ENCODE data around the gene TLNRD1. TPM values are rescaled to one million over a fixed set of nuclear protein-coding genes. Genes with fewer than 3 reads are reported as not detected.
A peak's percentile ranks its signal among the peaks of the same experiment; 100 is the strongest.

The TLNRD1 gene
- total RNA-seq, 1 experiment from 2014 or later, result 40.3 TPM

DNA sequence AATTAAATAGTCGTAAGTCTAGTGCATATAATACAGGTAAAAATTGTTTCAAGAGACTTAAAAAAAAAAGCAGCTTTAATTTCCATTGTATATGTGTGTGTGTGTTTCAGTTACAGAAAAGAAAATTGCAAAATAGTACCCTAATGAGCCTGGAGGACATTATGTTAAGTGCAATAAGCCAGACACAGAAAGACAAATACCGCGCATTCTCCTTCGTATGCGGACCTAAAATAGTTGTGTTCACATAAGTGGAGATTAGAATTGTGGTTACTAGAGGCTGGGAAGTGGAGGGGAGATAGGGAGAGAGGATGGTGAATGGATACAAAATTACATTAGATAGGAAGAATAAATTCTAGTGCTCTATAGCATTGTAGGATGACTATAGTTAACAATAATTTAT is 14.7 kb upstream of the TLNRD1 start:
- H3K4me1 ChIP-seq (replicated peaks), result peaks cover 17% of the 10 kb centered on the region
- H3K27ac ChIP-seq, result no peak overlapping the region
- H3K4me3 ChIP-seq, result no peak overlapping the region
- H3K36me3 ChIP-seq, result peaks cover 35% of the 10 kb centered on the region
- DNase-seq (ENCODE audit: low read depth in 1 of 2, low spot score in 2 of 2), result no peak
- H3K27me3 ChIP-seq (replicated peaks), result no peaks in the 10 kb centered on the region
- H3K9me3 ChIP-seq (replicated peaks), result no peaks in the 10 kb centered on the region; the same call in 1 of the 2 replicates

DNA sequence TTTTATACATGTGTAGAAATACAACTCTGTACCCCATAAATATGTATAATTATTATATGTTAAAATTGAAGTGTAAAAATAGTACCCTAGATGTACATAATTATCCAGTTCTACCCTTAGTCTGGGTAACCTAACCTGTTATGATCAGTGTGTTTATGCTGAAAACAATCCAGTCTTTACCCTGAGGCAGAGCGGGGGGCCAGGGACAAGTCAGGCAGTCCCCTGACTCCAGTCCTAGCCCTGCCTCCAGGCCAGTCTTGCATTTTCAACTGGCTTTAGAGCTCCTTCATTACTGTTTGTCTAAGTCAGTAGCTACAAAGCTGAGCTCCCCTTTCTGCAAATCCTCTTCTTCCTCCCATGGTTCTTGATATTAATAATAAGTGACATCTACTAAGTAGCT is 14.2 kb upstream of the TLNRD1 start:
- peaks cover 33% of the 10 kb centered on the region for H3K36me3 ChIP-seq
- no peaks in the 10 kb centered on the region; the same call in 1 of the 2 replicates for H3K9me3 ChIP-seq (replicated peaks)
- H3K4me1 ChIP-seq (replicated peaks), result peaks cover 17% of the 10 kb centered on the region
- no peak overlapping the region for H3K4me3 ChIP-seq
- H3K27me3 ChIP-seq (replicated peaks), result no peaks in the 10 kb centered on the region
- no peak for DNase-seq (ENCODE audit: low read depth in 1 of 2, low spot score in 2 of 2)
- no peak overlapping the region for H3K27ac ChIP-seq

DNA sequence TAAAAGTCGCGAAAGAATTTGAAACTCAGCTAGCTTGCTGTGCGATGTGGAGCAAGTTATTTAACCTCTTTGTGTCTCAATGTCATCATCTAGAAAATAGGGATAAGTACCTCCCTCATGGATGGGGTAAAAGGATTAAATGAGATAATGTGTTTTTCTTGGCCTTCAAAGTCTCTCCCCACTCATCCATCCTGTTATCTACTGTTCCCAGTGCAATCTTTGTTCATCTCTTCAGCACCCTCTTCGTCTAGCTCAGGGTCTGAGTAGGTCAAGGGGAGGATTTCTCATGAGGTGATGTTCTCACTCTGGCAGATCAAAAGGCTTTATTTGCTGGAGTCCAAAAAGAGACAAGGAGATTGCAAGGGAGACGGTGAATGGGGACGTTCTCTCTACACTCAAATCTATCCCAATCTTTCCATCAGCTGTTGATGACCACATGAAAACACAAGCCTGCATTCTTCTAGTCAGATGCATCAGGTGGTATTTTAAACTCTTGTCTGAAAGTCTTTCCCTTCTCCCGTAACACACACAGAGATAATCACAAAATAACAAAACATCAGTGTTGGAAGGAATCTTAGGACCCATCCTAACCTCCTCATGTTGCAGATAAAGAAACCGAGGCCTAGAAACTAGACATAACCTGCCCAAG is 12.5 kb upstream of the TLNRD1 start:
- Histone ChIP-seq H3K36me3 (peaks cover 20% of the 10 kb centered on the region), H3K27me3 (replicated peaks) (no peaks in the 10 kb centered on the region), H3K4me1 (replicated peaks) (peaks cover 17% of the 10 kb centered on the region), H3K4me3 (peak overlapping the region; percentile 95), H3K9me3 (replicated peaks) (no peaks in the 10 kb centered on the region; the same call in 1 of the 2 replicates), H3K27ac (no peak overlapping the region)
- no peak for DNase-seq (ENCODE audit: low read depth in 1 of 2, low spot score in 2 of 2)

DNA sequence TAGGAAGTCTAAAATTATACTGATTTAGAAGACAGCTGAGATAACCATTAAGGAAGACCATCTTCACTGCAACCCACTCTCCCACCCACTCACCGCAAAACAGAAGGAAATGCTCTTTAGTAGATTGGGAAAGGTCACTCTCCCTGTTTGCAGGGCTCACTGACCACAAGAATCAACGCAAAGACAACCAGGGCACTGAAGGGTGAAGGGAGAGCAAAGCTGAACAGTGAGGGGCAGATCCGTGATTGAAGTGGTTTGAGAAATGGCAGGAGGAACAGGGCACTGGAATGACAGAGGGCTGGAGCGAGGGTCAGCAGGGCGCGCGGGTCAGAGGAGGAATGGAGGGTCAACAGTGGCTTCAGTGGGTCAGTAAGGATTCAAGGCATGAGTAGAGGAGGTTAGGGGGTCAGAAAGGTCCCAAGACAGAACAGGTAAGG is 11.6 kb upstream of the TLNRD1 start:
- no peak for DNase-seq (ENCODE audit: low read depth in 1 of 2, low spot score in 2 of 2)
- peaks cover 17% of the 10 kb centered on the region for H3K4me1 ChIP-seq (replicated peaks)
- no peaks in the 10 kb centered on the region; the same call in 1 of the 2 replicates for H3K9me3 ChIP-seq (replicated peaks)
- H3K27me3 ChIP-seq (replicated peaks), result no peaks in the 10 kb centered on the region
- peaks cover 20% of the 10 kb centered on the region for H3K36me3 ChIP-seq
- peak overlapping the region; percentile 72 for H3K27ac ChIP-seq
- H3K4me3 ChIP-seq, result peak overlapping the region; percentile 95

DNA sequence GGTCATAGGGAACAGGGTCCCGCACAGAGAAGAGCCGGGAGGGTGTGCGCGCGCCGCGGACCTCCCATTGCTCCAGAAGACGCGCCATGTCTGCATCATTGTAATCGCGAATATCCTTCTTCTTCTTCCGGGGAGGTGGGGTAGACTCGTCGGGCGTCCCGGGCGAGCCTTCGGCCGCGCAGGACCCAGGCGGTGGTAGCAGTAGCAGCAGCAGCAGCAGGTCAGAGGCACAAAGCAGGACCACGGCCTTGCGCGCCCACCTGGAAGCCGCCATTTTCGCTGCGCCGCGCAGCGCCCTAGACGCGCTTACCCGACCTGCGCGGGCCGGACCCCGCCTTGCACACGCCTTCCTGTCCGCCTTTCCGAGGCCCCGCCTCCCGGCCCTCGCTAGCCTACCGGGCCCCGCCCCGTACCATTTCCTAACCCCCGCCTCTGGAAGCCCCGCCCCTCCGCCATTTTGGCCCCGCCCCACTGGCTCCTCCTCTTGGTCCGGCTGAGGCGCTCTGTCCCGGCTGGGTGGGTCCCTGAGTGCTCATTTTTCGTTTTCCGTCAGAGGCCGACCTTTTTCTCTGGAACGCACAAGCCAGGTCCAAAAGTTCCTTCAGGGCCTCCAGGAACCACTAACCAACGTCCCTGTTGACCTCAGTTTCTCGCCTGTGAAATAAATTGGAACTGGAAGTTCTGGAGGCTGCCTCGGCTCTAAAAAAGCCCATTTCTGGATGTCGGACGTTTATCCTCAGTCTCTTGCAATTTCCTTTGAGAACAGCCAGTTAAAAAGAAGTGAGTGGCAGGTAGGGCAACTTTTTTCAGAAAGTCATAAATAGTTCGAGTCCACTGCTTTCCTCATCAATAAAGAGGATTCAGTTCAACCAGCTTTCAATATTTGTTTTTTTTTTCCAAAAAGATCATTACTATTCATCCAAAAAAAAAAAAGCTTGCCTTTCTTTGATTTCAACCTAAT is 10.9 kb upstream of the TLNRD1 start, which contains the start of gene MESD:
Gene MESD, minus strand, starts transcription at position 302 of the 961 bp plus-strand sequence. Its CDS starts 28 bp downstream, at position 274.
- Histone ChIP-seq H3K36me3 (peaks cover 20% of the 10 kb centered on the region), H3K4me1 (replicated peaks) (peaks cover 17% of the 10 kb centered on the region), H3K4me3 (peak within 1 kb of the TSS; percentile 95), H3K27ac (peak within 1 kb of the TSS; percentile 72), H3K9me3 (replicated peaks) (no peaks in the 10 kb centered on the region; the same call in 1 of the 2 replicates), H3K27me3 (replicated peaks) (no peaks in the 10 kb centered on the region)
- DNase-seq (ENCODE audit: low read depth in 1 of 2, low spot score in 2 of 2), result peak; percentile 85 to 98

DNA sequence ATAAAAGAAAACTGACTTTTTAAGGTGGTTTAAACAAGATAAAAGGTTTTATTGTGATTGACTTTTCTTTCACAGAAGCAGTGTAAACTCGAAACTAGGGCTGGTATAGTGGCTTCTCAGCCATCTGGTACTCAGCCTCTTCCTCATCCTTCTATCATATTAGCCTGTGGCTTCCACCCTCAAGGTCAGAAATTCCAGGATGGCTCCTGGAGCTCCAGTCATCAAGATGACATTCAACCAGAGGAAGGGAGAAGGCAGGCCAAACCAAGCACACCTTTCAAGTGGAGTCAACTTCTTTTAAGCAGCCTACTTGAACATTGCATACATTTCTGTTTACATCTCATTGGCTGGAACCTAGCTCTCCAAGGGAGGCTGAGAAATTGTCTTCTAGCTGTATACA is 9.8 kb upstream of the TLNRD1 start:
- no peak for DNase-seq (ENCODE audit: low read depth in 1 of 2, low spot score in 2 of 2)
- H3K4me1 ChIP-seq (replicated peaks), result peaks cover 17% of the 10 kb centered on the region
- H3K4me3 ChIP-seq, result no peak overlapping the region
- no peak overlapping the region for H3K27ac ChIP-seq
- H3K9me3 ChIP-seq (replicated peaks), result no peaks in the 10 kb centered on the region; the same call in 1 of the 2 replicates
- no peaks in the 10 kb centered on the region for H3K27me3 ChIP-seq (replicated peaks)
- H3K36me3 ChIP-seq, result peaks cover 16% of the 10 kb centered on the region

DNA sequence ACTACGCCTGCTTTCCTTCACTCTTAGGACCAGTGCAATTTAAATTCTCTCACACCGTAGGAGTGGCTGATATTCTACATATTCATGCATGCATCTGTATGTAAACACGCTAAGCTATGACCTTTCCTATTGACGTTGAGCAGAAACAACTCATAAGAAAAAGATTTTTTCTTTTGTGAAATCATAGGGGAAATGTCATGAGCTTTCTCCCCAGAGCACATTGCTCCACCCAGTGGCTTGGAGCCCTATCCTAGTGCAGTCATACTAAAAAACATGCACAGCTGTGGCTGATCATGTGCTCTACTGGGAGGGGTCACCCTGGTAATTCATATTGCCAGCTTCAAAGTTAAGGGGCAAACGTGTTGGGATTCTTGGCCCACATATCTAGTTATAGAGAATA is 9.3 kb upstream of the TLNRD1 start:
- Histone ChIP-seq H3K9me3 (replicated peaks) (peaks cover 3% of the 10 kb centered on the region; the same call in 1 of the 2 replicates), H3K4me3 (no peak overlapping the region), H3K36me3 (peaks cover 12% of the 10 kb centered on the region), H3K4me1 (replicated peaks) (peaks cover 17% of the 10 kb centered on the region), H3K27ac (no peak overlapping the region), H3K27me3 (replicated peaks) (no peaks in the 10 kb centered on the region)
- DNase-seq (ENCODE audit: low read depth in 1 of 2, low spot score in 2 of 2), result no peak

DNA sequence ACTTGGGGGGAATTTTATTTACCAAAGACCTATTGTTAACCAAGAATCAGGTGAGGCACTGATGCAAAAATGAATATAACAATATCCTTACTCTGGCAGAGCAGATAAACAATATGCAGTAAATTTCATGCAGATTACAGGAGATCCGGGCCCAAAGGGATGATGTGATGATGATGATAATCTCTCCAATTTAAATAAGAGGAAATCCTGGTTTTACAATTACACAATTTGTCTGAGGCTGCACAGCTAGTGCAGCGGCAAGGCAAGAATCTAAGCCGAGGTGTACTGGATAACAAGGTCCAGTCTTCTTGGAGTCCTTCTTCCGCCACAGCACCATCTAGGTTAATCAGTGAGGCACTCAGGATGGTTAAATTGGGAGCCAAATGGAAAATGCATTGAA is 8.7 kb upstream of the TLNRD1 start:
- peaks cover 3% of the 10 kb centered on the region; the same call in 1 of the 2 replicates for H3K9me3 ChIP-seq (replicated peaks)
- H3K27ac ChIP-seq, result no peak overlapping the region
- peaks cover 8% of the 10 kb centered on the region; the same call in 1 of the 2 replicates for H3K36me3 ChIP-seq
- peaks cover 17% of the 10 kb centered on the region for H3K4me1 ChIP-seq (replicated peaks)
- H3K4me3 ChIP-seq, result no peak overlapping the region
- DNase-seq (ENCODE audit: low read depth in 1 of 2, low spot score in 2 of 2), result no peak
- no peaks in the 10 kb centered on the region for H3K27me3 ChIP-seq (replicated peaks)

DNA sequence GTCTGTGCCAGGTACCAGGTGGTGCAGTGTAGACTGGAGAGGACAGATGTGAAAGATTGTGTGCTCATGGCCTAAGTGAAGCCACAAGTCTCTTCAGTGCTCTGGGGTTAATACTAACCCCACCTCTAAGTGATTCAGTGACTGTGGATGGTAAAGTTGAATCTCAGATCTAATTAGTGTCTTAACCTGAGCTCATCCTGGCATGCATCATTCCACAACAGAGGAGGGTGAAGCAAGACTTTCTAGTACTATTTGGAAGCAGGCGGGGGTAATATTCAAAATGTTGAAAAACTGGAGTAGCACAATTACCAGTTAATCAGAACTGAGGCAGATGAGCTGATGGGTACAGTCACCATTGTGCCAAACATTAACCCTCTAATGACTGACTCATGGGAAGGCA is 8.3 kb upstream of the TLNRD1 start:
- H3K27ac ChIP-seq, result no peak overlapping the region

DNA sequence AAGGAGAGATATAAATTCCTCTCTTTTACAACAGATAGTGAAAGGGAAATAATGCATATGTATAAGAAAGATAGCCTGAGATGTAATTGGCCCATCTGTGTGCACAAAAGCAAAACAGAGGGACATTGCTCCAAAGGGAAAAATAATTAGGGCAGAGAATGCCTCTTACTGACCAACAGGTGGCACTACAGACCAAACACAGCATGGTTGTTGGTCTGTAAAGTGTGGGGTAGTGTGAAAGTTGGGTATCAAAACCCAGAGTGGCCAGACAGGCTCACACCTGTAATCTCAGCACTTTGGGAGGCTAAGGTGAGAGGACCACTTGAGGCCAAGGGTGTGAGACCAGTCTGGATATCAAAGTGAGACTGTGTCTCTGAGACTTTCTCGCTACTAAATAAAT is 4.5 kb upstream of the TLNRD1 start:
- H3K4me3 ChIP-seq, result no peak overlapping the region
- H3K27me3 ChIP-seq (replicated peaks), result no peaks in the 10 kb centered on the region
- no peak for DNase-seq (ENCODE audit: low read depth in 1 of 2, low spot score in 2 of 2)
- peaks cover 3% of the 10 kb centered on the region for H3K9me3 ChIP-seq (replicated peaks)
- no peak overlapping the region for H3K27ac ChIP-seq
- H3K36me3 ChIP-seq, result peaks cover 12% of the 10 kb centered on the region
- H3K4me1 ChIP-seq (replicated peaks), result peaks cover 5% of the 10 kb centered on the region

More for the DNA sequence above, 8.3 kb upstream of the TLNRD1 start:
- H3K27me3 ChIP-seq (replicated peaks), result no peaks in the 10 kb centered on the region
- H3K4me1 ChIP-seq (replicated peaks), result peaks cover 17% of the 10 kb centered on the region
- H3K36me3 ChIP-seq, result peaks cover 8% of the 10 kb centered on the region; the same call in 1 of the 2 replicates
- no peak for DNase-seq (ENCODE audit: low read depth in 1 of 2, low spot score in 2 of 2)
- peaks cover 3% of the 10 kb centered on the region; the same call in 1 of the 2 replicates for H3K9me3 ChIP-seq (replicated peaks)
- no peak overlapping the region for H3K4me3 ChIP-seq

DNA sequence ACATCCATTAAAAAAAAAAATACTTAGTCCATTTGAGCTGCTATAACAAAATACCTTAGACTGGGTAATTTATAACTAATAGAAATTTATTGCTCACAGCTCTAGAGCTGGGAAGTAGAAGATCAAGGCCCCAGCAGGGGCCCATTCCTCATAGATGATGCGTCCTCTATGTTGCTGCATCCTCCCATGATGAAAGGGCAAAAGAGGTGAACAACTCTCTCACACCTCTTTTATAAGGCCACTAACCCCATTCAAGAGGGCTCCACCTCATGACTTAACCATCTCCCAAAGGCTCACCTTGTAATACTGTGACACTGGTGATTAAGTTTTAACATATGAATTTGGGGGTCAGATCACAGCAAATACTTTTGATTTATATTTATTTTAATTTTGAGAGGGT is 3.0 kb upstream of the TLNRD1 start:
- no peak for DNase-seq (ENCODE audit: low read depth in 1 of 2, low spot score in 2 of 2)
- Histone ChIP-seq H3K27ac (no peak overlapping the region), H3K4me3 (no peak overlapping the region), H3K27me3 (replicated peaks) (no peaks in the 10 kb centered on the region), H3K4me1 (replicated peaks) (peaks cover 12% of the 10 kb centered on the region), H3K36me3 (peaks cover 25% of the 10 kb centered on the region), H3K9me3 (replicated peaks) (peaks cover 3% of the 10 kb centered on the region; the same call in 1 of the 2 replicates)

DNA sequence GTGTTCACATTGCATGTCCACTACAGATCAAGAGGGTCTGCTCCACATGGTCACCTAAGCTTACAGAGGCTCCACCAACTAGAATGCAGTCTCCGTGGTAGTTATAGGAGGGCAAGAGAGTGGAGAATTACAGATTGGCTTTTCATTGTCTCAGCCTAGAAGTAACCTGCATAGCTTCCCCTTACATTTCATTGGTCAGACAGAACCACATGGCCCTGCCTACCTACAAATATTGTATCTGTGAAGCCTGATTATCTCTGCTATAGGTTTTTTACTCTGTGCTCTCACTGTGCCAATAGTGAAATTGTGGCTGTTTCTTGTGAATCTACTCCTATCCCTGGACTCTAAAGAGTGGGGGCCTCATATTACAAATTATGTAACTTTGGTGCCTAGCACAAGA is 2.5 kb upstream of the TLNRD1 start:
- peaks cover 16% of the 10 kb centered on the region for H3K4me1 ChIP-seq (replicated peaks)
- no peak overlapping the region for H3K4me3 ChIP-seq
- no peak overlapping the region for H3K27ac ChIP-seq
- H3K27me3 ChIP-seq (replicated peaks), result no peaks in the 10 kb centered on the region
- DNase-seq (ENCODE audit: low read depth in 1 of 2, low spot score in 2 of 2), result no peak
- H3K36me3 ChIP-seq, result peaks cover 30% of the 10 kb centered on the region
- peaks cover 3% of the 10 kb centered on the region; the same call in 1 of the 2 replicates for H3K9me3 ChIP-seq (replicated peaks)

DNA sequence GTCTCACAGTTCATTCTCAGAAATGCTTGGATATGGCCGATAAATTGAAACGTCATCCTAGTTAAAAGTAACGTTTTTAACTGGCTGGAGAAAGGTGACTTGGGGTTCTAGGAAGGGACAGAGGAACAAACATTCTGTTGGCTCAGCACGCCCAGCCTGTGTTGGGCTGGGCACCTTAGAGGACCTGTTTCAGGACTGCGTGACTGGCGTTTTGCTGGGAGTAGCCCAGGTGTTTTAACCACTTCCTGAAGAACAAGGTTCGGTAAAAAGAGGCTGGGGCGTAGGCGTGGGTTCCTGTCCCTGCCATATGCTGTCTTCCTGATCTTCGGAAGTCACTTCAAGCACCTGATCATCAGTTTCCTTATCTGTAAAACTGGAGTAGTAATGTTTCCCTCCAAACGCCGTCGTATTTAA is 1.1 kb upstream of the TLNRD1 start:
- Histone ChIP-seq H3K9me3 (replicated peaks) (peaks cover 3% of the 10 kb centered on the region; the same call in 1 of the 2 replicates), H3K27ac (no peak overlapping the region), H3K36me3 (peaks cover 43% of the 10 kb centered on the region), H3K27me3 (replicated peaks) (no peaks in the 10 kb centered on the region), H3K4me3 (peak overlapping the region; percentile 95; the same call in 1 of the 2 replicates), H3K4me1 (replicated peaks) (peaks cover 16% of the 10 kb centered on the region)
- DNase-seq (ENCODE audit: low read depth in 1 of 2, low spot score in 2 of 2), result no peak

Data from SJSA1 (cell line).